Measurements from ENCODE around the gene MKNK1.

Gene MKNK1

DNA sequence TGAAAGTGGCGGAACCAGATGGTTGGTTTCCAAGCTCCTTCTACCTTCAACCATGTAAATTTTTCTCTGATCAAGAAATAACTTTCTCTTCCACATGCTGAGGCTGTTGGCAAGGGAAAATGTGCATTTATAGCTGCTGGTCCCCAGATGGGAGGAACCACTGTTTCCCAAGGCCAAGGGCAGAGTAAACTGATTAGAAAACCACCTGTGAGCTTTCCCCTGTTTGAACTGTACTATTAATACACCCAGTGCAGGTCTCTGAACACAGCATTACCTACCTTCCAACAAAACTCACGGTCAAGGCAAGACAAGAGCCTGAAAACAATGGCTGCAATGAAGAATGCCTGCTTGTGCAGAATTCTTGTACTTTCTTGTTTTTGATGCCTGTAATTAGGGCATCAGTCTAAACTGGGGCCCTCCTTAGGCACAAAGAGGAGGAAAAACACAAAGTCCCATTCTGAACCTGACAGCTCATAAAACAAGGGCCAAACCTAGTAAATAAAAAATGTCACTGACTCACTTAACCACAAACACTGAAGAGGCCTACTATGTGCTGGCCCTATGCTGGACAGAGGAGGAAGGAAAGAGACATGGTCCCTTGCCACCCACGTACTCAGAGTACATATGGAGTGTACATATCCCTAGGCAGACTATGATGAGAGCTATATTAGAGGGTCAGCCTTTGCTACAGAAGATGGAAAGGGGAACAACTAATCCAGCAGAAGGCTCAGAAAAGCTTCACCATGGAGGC is 2.6 kb downstream of the MKNK1 start:
- Histone ChIP-seq H3K79me2 (ENCODE audit: control insufficient read depth, low read length) (peaks cover 6% of the 10 kb centered on the region), H3K9me2 (replicated peaks; ENCODE audit: control insufficient read depth, low read length) (no peaks in the 10 kb centered on the region), H3K27me3 (ENCODE audit: control insufficient read depth, low read length) (no peaks in the 10 kb centered on the region), H3K27ac (ENCODE audit: low read depth, low read length) (no peak overlapping the region), H4K20me1 (ENCODE audit: control insufficient read depth, insufficient read depth, low read depth, low read length) (no peaks in the 10 kb centered on the region), H3K36me3 (ENCODE audit: control insufficient read depth, low read length) (no peaks in the 10 kb centered on the region), H3K4me2 (ENCODE audit: low read length) (no peak overlapping the region), H3F3A (ENCODE audit: control insufficient read depth, insufficient read depth) (no peaks in the 10 kb centered on the region), H3K4me1 (ENCODE audit: control insufficient read depth, low read length) (peaks cover 17% of the 10 kb centered on the region), H3K4me3 (ENCODE audit: low read length) (no peak overlapping the region), H3K9me3 (ENCODE audit: control insufficient read depth, insufficient read depth, low read length) (no peaks in the 10 kb centered on the region)
- TF ChIP-seq, protein P1, sequence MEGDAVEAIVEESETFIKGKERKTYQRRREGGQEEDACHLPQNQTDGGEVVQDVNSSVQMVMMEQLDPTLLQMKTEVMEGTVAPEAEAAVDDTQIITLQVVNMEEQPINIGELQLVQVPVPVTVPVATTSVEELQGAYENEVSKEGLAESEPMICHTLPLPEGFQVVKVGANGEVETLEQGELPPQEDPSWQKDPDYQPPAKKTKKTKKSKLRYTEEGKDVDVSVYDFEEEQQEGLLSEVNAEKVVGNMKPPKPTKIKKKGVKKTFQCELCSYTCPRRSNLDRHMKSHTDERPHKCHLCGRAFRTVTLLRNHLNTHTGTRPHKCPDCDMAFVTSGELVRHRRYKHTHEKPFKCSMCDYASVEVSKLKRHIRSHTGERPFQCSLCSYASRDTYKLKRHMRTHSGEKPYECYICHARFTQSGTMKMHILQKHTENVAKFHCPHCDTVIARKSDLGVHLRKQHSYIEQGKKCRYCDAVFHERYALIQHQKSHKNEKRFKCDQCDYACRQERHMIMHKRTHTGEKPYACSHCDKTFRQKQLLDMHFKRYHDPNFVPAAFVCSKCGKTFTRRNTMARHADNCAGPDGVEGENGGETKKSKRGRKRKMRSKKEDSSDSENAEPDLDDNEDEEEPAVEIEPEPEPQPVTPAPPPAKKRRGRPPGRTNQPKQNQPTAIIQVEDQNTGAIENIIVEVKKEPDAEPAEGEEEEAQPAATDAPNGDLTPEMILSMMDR (IDR thresholded peaks at IDR 0.05; ENCODE audit: low read depth, low read length, poor library complexity, severe bottlenecking): no peak
- TF ChIP-seq EZH2phosphoT487 (IDR thresholded peaks at IDR 0.05; ENCODE audit: borderline replicate concordance, low read length): no peak

DNA sequence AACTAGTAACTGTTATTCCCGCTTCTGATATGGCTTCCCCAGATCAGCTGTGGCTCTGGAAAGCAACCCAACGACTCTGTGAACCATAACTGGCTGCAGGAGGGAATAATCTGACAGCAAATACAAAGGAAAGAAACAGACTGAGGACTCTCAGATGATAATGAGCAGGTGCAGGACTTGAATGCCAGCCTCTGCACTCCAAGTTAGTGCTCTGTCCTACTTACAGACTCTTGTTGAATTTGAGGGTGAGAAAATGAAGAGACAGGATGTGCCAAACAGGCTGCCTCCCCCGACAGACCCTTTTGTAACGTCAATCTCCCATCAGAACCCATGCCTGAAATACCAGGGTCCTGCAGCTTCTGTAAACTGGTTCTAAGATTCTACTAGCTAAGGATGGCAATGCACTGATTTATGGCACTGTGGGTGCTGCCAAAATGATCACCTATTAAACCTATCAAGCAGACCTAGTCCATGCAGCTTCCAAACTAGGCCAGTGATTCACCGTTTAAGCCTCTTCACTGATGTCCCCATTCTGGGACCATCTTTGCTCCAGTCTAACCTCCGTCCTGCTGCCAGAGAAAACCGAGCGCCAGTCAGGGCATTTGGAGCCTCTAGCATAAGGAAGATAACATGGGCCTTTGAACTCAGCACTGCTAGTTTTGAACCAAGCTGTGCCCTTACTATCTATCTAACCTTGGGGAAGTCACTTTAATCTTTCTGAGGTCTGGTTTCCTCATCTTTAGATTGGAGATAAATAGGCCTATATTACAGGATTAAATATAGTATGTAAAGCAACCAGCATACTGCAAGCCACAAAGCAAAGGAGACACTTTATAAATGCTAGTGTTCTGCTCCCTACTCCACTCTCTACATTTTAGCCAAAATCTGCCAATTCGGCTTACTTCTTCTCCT is 4.8 kb downstream of the MKNK1 start:
- no peaks in the 10 kb centered on the region for H3K9me3 ChIP-seq (ENCODE audit: control insufficient read depth, insufficient read depth, low read length)
- peaks cover 10% of the 10 kb centered on the region for H3K4me1 ChIP-seq (ENCODE audit: control insufficient read depth, low read length)
- TF ChIP-seq EZH2phosphoT487 (IDR thresholded peaks at IDR 0.05; ENCODE audit: borderline replicate concordance, low read length): no peak
- TF ChIP-seq, protein P1 (IDR thresholded peaks at IDR 0.05; ENCODE audit: low read depth, low read length, poor library complexity, severe bottlenecking): no peak
- H4K20me1 ChIP-seq (ENCODE audit: control insufficient read depth, insufficient read depth, low read depth, low read length): no peaks in the 10 kb centered on the region
- H3K4me2 ChIP-seq (ENCODE audit: low read length): no peak overlapping the region
- H3F3A ChIP-seq (ENCODE audit: control insufficient read depth, insufficient read depth): no peaks in the 10 kb centered on the region
- no peak overlapping the region for H3K4me3 ChIP-seq (ENCODE audit: low read length)
- H3K27me3 ChIP-seq (ENCODE audit: control insufficient read depth, low read length): no peaks in the 10 kb centered on the region
- H3K79me2 ChIP-seq (ENCODE audit: control insufficient read depth, low read length): peaks cover 6% of the 10 kb centered on the region
- H3K36me3 ChIP-seq (ENCODE audit: control insufficient read depth, low read length): no peaks in the 10 kb centered on the region
- H3K9me2 ChIP-seq (replicated peaks; ENCODE audit: control insufficient read depth, low read length): no peaks in the 10 kb centered on the region
- no peak overlapping the region for H3K27ac ChIP-seq (ENCODE audit: low read depth, low read length)

DNA sequence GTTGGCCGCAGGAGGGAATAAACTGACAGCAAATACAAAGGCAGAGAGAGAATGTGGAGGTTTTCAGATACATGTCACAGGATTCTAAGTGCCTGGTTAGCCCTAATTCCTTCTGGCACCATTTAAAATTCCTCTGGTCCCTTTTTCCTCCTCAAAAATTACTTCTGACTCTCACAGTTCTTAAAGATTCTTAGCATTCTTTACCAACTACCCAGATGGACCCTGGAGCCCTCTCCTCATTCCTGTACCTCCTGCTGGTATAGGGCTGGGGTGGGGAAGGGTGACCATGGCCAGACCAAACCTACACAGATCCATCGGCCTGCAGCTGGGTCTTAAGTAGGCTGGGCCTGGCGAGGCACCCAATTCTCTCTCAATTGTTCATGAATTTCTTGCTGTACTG is 7.2 kb downstream of the MKNK1 start:
- Histone ChIP-seq H3K4me2 (ENCODE audit: low read length) (no peak overlapping the region), H3K9me2 (replicated peaks; ENCODE audit: control insufficient read depth, low read length) (no peaks in the 10 kb centered on the region), H3F3A (ENCODE audit: control insufficient read depth, insufficient read depth) (no peaks in the 10 kb centered on the region), H4K20me1 (ENCODE audit: control insufficient read depth, insufficient read depth, low read depth, low read length) (no peaks in the 10 kb centered on the region), H3K36me3 (ENCODE audit: control insufficient read depth, low read length) (peaks cover 11% of the 10 kb centered on the region), H3K9me3 (ENCODE audit: control insufficient read depth, insufficient read depth, low read length) (no peaks in the 10 kb centered on the region), H3K79me2 (ENCODE audit: control insufficient read depth, low read length) (no peaks in the 10 kb centered on the region), H3K4me1 (ENCODE audit: control insufficient read depth, low read length) (no peaks in the 10 kb centered on the region), H3K27ac (ENCODE audit: low read depth, low read length) (no peak overlapping the region), H3K27me3 (ENCODE audit: control insufficient read depth, low read length) (no peaks in the 10 kb centered on the region), H3K4me3 (ENCODE audit: low read length) (no peak overlapping the region)
- TF ChIP-seq EZH2phosphoT487 (IDR thresholded peaks at IDR 0.05; ENCODE audit: borderline replicate concordance, low read length): no peak
- TF ChIP-seq, protein P1 (IDR thresholded peaks at IDR 0.05; ENCODE audit: low read depth, low read length, poor library complexity, severe bottlenecking): no peak

Data from DOHH2 (cell line).